ENCODE results near the gene ANO1.

ANO1 gene

DNA sequence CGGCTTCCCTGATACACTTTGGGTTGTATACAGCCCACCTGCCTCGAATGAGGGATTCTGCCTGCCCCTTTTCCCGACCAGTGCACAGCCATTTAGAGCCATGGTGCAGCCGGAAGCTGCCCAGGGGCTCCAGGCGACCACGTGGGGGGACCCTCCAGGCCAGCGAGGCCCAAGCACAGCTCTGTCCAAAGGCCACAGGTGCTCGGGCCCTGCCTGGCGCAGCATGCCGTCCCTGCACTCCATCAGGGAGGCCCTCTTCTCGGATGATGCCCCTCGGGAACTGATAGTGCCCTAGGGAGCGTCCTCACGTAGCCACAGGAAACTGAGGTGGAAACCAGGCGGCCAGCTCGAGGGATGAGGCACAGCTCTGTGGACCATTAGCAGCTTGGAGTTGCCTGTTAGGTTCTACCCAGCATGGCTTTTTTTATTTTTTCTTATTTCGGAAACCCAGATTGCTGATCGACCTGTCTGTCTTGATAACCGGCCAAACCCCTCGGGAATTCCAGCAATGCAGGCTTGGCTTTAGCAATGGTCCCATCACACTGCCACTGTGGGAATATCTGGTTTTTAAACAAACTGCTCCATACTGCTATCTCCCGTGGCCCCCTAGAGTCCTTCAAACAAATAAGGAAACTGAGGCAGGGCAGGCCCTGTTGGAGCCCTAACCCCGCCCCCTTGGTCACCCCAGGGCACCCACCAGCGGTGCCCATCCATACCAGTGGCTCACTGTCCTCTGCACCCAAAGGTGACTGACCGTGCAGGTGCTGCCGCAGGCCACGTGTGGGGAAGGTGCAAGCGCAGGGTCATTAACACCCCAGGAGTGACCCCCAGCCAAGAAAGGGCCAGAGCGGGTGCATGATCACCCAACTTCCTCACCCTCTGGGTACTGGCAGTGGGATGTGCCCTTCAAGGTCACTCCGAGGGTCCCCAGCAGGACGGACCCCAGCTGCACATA is 8.0 kb downstream of the ANO1 start:
- DNase-seq (ENCODE audit: low read depth), result no peak
- TF ChIP-seq, protein P1, sequence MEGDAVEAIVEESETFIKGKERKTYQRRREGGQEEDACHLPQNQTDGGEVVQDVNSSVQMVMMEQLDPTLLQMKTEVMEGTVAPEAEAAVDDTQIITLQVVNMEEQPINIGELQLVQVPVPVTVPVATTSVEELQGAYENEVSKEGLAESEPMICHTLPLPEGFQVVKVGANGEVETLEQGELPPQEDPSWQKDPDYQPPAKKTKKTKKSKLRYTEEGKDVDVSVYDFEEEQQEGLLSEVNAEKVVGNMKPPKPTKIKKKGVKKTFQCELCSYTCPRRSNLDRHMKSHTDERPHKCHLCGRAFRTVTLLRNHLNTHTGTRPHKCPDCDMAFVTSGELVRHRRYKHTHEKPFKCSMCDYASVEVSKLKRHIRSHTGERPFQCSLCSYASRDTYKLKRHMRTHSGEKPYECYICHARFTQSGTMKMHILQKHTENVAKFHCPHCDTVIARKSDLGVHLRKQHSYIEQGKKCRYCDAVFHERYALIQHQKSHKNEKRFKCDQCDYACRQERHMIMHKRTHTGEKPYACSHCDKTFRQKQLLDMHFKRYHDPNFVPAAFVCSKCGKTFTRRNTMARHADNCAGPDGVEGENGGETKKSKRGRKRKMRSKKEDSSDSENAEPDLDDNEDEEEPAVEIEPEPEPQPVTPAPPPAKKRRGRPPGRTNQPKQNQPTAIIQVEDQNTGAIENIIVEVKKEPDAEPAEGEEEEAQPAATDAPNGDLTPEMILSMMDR (IDR thresholded peaks at IDR 0.05; ENCODE audit: control insufficient read depth, extremely low read depth, insufficient read depth), result no peak
- no peak overlapping the region for H3K4me3 ChIP-seq (ENCODE audit: low read depth, low read length)

- no peak overlapping the region for H3K4me3 ChIP-seq (ENCODE audit: low read depth, low read length)
- TF ChIP-seq, protein P1 (IDR thresholded peaks at IDR 0.05; ENCODE audit: control insufficient read depth, extremely low read depth, insufficient read depth), result no peak
- DNase-seq (ENCODE audit: low read depth), result no peak
Observed at GRCh38 chr11:70087446-70088167, 9.5 kb downstream of the ANO1 start.

DNA sequence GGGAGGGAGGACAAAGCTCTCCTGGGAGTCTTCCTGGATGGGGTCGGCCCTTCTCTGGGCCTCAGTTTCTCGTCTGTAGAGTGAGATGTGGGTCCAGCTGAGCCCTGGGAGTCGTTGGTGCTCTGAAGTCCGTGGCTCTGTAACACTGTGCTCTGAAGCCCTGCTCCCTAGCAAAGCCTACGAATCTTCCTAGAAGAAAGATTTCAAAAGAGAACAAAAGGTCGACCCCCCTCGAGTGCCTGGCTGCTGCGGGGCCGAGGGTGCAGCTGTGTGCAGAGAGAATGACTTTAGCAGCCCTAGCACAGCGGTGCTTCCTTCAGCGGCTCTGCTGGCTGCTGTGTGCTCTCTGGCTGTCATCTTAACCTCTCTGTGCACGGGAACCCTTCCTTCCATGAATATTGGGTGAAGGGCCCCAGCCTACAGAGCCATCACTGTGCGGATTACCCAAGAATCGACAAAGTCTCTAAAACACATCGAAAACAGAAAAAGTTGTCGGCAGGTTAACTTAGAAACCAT is 10.7 kb downstream of the ANO1 start:
- H3K4me3 ChIP-seq (ENCODE audit: low read depth, low read length), result no peak overlapping the region
- no peak for DNase-seq (ENCODE audit: low read depth)
- TF ChIP-seq, protein P1 (IDR thresholded peaks at IDR 0.05; ENCODE audit: control insufficient read depth, extremely low read depth, insufficient read depth), result no peak

DNA sequence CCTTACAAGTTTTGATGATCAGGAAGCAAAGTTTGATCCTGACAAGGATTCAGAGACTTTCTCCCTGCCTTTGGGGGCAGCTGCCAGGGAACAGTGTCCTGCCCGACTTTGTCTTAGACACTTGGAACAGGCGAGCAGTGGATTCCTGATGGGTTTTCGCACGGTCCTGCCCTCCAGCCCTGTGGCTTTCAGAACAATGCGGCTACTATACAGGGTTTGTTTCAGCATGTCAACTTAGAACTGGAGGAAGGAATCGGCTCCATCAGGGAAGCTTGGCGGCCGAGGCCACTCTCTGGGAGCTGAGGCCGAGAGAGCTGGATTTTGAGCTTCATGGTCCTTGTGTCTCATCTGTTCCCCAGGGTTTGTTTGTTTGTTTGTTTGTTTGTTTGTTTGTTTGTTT is 11.5 kb downstream of the ANO1 start:
- no peak overlapping the region for H3K4me3 ChIP-seq (ENCODE audit: low read depth, low read length)
- TF ChIP-seq, protein P1 (IDR thresholded peaks at IDR 0.05; ENCODE audit: control insufficient read depth, extremely low read depth, insufficient read depth), result no peak
- no peak for DNase-seq (ENCODE audit: low read depth)

DNA sequence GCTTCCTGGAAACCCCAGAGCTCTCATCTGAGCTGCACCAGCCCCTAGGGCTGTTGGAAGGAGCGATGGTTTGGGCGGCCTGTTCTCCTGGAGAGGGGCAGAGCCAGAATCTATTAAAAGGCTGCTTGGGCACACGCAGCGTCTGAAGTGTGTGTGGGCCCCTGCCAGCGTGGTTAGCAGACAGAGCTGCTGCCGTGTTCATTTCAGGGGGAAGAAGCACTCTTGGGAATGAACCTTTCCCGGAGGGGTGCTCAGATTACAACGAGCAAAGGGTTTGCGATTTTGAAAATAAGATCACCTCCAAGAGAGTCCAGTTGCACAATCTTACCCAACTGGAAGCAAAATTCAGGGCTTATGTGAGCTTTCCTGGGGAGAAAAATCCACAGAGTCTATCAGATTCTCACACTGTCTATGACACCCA is 12.9 kb downstream of the ANO1 start:
- TF ChIP-seq, protein P1 (IDR thresholded peaks at IDR 0.05; ENCODE audit: control insufficient read depth, extremely low read depth, insufficient read depth), result no peak
- no peak for DNase-seq (ENCODE audit: low read depth)
- H3K4me3 ChIP-seq (ENCODE audit: low read depth, low read length), result no peak overlapping the region

DNA sequence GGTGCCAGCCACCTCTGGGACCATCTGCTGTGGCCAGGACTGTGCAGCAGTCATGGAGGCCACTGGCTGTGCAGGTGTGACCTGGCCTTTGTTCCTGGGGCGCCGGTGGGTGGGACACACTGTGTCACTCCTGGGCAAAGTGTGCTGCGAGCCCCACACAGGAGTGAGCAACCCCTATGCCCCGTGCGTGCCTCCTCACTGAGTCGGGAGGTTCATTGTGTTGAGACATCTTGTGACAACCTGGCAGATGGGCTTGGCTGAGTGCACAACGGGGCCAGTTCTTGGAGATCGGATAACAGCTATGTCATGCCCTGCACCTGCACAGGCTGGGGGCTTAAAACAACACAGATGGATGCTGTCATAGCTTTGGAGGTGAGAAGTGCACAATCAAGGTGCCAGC is 13.5 kb downstream of the ANO1 start:
- no peak overlapping the region for H3K4me3 ChIP-seq (ENCODE audit: low read depth, low read length)
- DNase-seq (ENCODE audit: low read depth), result no peak
- TF ChIP-seq, protein P1 (IDR thresholded peaks at IDR 0.05; ENCODE audit: control insufficient read depth, extremely low read depth, insufficient read depth), result no peak

Measured in LNCaP clone FGC (cell line).